Hepatocyte (in vitro differentiated cells): ENCODE data around the gene ARFGEF3. TPM values are rescaled to one million over a fixed set of nuclear protein-coding genes. Genes with fewer than 3 reads are reported as not detected.
A peak's percentile ranks its signal among the peaks of the same experiment; 100 is the strongest.
"Not testable (repeated sequence)": the region's sequence is repeated elsewhere in the genome, so short reads cannot be mapped to it uniquely, and the experiment has no call there.

Source experiments
- DNase-seq: peaks from one replicate; pipeline ENCODE4 v3.0.0-alpha.2; 2016; ENCODE audit warnings: low spot score
- H2AFZ ChIP-seq: fragments of 200-600 bp; sonication (generic); 2 replicates; pipeline ENCODE4 v1.6.0; 2016; ENCODE audit warnings: antibody characterized with exemption, mild to moderate bottlenecking
- H3K27ac ChIP-seq: fragments of 200-600 bp; sonication (generic); 2 replicates; pipeline ENCODE4 v1.5.1; 2016; ENCODE audit warnings: mild to moderate bottlenecking
- H3K27me3 ChIP-seq: fragments of 200-600 bp; sonication (generic); 2 replicates; pipeline ENCODE4 v1.6.1; 2016
- H3K36me3 ChIP-seq: fragments of 200-600 bp; sonication (generic); replicated peaks from 2 replicates; pipeline ENCODE4 v1.5.1; 2016; ENCODE audit warnings: low read depth; ENCODE audit not compliant: insufficient read depth
- H3K4me1 ChIP-seq: fragments of 200-600 bp; sonication (generic); 2 replicates; pipeline ENCODE4 v1.5.1; 2016; ENCODE audit warnings: mild to moderate bottlenecking, moderate library complexity; ENCODE audit not compliant: insufficient read depth
- H3K4me2 ChIP-seq: fragments of 200-600 bp; sonication (generic); 2 replicates; pipeline ENCODE4 v1.6.0; 2016
- H3K4me3 ChIP-seq: fragments of 200-600 bp; sonication (generic); 2 replicates; pipeline ENCODE4 v1.5.1; 2016; ENCODE audit warnings: mild to moderate bottlenecking
- H3K79me2 ChIP-seq: fragments of 200-600 bp; sonication (generic); 2 replicates; pipeline ENCODE4 v1.6.0; 2017; ENCODE audit warnings: mild to moderate bottlenecking
- H3K9me2 ChIP-seq: fragments of 200-600 bp; sonication (generic); replicated peaks from 2 replicates; pipeline ENCODE4 v1.6.0; 2017; ENCODE audit warnings: mild to moderate bottlenecking; ENCODE audit not compliant: insufficient read depth
- H3K9me3 ChIP-seq: fragments of 200-600 bp; sonication (generic); 2 replicates; pipeline ENCODE4 v1.5.1; 2016; ENCODE audit warnings: low read depth, mild to moderate bottlenecking
- H4K20me1 ChIP-seq: fragments of 200-600 bp; sonication (generic); 2 replicates; pipeline ENCODE4 v1.6.0; 2016; ENCODE audit warnings: mild to moderate bottlenecking; ENCODE audit not compliant: insufficient read depth, poor library complexity, severe bottlenecking
- EZH2 ChIP-seq: fragments of 200-600 bp; sonication (generic); IDR thresholded peaks from 2 replicates; pipeline ENCODE4 v1.6.1; 2016; ENCODE audit warnings: antibody characterized with exemption, mild to moderate bottlenecking, borderline replicate concordance
- EZH2phosphoT487 ChIP-seq: fragments of 200-600 bp; sonication (generic); IDR thresholded peaks from one replicate; pipeline ENCODE4 v1.6.1; 2018; ENCODE audit warnings: antibody characterized with exemption, mild to moderate bottlenecking, low read depth, moderate library complexity; ENCODE audit not compliant: unreplicated experiment, severe bottlenecking
- WGBS: methylation state at CpG from one replicate; pipeline ENCODE4 v1.1.6; 2016; ENCODE audit warnings: low lambda C conversion rate; ENCODE audit errors: missing lambda C conversion rate; 5-methylcytosine and 5-hydroxymethylcytosine counted together
- polyA plus RNA-seq: library from polyadenylated mRNA; unstranded; fragments of >200 nt; fragmentation: Nextera tagmentation; extraction: Ambion mirVana; gene quantifications from 2 replicates; pipeline ENCODE4 v1.2.1, GENCODE V29; 2016
- total RNA-seq: library from RNA; depleted of rRNA; stranded (reverse); fragments of >200 nt; gene quantifications from 2 replicates; pipeline ENCODE4 v1.2.3, GENCODE V29; 2014
- TF ChIP-seq, protein P1 (sequence below): fragments of 200-600 bp; sonication (generic); IDR thresholded peaks from 2 replicates; pipeline ENCODE4 v1.5.1; 2016; ENCODE audit warnings: antibody characterized with exemption, mild to moderate bottlenecking; ENCODE audit not compliant: poor library complexity

Gene ARFGEF3
- total and polyA plus RNA-seq, 2 experiments from 2014 or later = 0.83 to 3.9 TPM

DNA sequence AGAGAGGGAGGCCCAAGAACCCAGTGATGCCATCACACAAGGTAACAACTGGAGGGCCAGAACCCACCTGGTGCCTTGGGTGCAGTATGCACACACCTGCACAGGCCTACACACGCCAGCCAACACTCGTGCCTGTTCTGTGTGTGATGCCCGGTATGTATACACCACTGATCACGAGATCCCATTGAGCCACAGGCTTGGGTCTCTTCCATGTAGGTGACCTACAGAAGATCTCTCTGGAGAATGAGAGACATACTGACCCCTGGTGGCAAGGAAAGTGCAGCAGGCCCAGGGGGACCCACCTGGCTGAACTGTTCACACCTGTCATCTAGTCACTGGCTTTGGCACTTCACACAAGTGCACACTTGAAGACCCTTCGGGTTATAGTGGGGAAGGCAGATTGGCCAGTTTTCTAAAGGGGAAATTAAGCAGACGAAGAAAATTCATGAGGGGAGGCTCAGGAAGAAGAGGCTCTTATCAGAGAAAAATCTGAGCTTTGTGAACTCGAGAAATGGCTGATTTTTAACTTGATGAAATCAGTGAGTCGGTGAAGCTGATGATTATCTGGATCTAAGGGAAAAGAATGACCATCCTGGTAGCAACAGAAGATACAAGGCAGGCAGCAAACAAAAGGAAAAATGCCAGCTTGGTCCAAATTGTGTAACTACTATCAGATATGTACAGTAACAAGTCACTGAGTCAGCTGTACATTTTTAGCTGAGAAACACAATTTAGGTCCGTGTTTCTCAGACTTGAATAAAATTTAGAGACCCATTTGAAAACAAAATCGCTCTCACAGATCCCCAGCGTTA lies 125.6 kb downstream of the ARFGEF3 start:
- Histone ChIP-seq H3K27ac (no peak overlapping the region), H3K36me3 (no peaks in the 10 kb centered on the region), H4K20me1 (no peaks in the 10 kb centered on the region), H2AFZ (no peak overlapping the region), H3K27me3 (no peaks in the 10 kb centered on the region), H3K4me2 (no peak overlapping the region), H3K79me2 (no peaks in the 10 kb centered on the region), H3K9me3 (no peaks in the 10 kb centered on the region), H3K4me1 (no peaks in the 10 kb centered on the region), H3K9me2 (no peaks in the 10 kb centered on the region), H3K4me3 (no peak overlapping the region)
- TF ChIP-seq EZH2phosphoT487 = no peak
- TF ChIP-seq, protein P1, sequence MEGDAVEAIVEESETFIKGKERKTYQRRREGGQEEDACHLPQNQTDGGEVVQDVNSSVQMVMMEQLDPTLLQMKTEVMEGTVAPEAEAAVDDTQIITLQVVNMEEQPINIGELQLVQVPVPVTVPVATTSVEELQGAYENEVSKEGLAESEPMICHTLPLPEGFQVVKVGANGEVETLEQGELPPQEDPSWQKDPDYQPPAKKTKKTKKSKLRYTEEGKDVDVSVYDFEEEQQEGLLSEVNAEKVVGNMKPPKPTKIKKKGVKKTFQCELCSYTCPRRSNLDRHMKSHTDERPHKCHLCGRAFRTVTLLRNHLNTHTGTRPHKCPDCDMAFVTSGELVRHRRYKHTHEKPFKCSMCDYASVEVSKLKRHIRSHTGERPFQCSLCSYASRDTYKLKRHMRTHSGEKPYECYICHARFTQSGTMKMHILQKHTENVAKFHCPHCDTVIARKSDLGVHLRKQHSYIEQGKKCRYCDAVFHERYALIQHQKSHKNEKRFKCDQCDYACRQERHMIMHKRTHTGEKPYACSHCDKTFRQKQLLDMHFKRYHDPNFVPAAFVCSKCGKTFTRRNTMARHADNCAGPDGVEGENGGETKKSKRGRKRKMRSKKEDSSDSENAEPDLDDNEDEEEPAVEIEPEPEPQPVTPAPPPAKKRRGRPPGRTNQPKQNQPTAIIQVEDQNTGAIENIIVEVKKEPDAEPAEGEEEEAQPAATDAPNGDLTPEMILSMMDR = peak; percentile 57
- peak; percentile 69 for DNase-seq
- WGBS = 88% methylated on average over 11 of the region's 11 CpGs

GRCh38 chr6:138288428-138289085 lies 126.8 kb downstream of the ARFGEF3 start:
- not testable (repeated sequence) for H3K4me2 ChIP-seq, DNase-seq, H3K9me2 ChIP-seq, H3K79me2 ChIP-seq, H3K36me3 ChIP-seq, H3K27me3 ChIP-seq, H3K27ac ChIP-seq, H3K4me1 ChIP-seq, H3K4me3 ChIP-seq, H4K20me1 ChIP-seq, H3K9me3 ChIP-seq, H2AFZ ChIP-seq
- WGBS = 95% methylated on average over 6 of the region's 6 CpGs

DNA sequence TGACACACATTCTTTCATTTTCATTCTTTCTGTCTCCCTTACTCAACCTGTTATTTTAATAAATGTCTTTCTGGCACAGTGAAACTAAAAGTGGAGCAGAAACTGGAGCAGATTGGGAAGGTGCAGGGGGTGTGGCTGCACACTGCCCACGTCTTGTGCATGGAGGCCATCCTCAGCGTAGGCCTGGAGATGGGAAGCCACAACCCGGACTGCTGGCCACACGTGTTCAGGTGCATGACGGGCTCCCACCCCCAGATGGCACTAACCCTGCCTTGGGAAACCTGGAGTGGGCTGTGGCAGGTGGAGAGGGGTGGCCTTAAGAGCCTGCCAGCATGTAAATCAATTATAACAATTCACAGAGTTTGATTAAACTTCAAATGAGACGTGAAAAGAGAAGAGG lies 128.0 kb downstream of the ARFGEF3 start:
- peak; percentile 38 for DNase-seq
- no peaks in the 10 kb centered on the region for H3K9me3 ChIP-seq
- no peak overlapping the region for H3K4me3 ChIP-seq
- H3K79me2 ChIP-seq = no peaks in the 10 kb centered on the region
- H3K4me2 ChIP-seq = no peak overlapping the region
- H4K20me1 ChIP-seq = no peaks in the 10 kb centered on the region
- no peak overlapping the region for H2AFZ ChIP-seq
- no peaks in the 10 kb centered on the region for H3K4me1 ChIP-seq
- no peaks in the 10 kb centered on the region for H3K9me2 ChIP-seq
- no peaks in the 10 kb centered on the region for H3K27me3 ChIP-seq
- no peak overlapping the region for H3K27ac ChIP-seq
- 67% methylated on average over 6 of the region's 6 CpGs for WGBS
- no peak for TF ChIP-seq EZH2
- TF ChIP-seq, protein P1 = peak; percentile 26
- no peaks in the 10 kb centered on the region for H3K36me3 ChIP-seq

- WGBS = 85% methylated on average over 5 of the region's 5 CpGs
- H3K4me1 ChIP-seq = no peaks in the 10 kb centered on the region
- DNase-seq = no peak
- no peaks in the 10 kb centered on the region for H4K20me1 ChIP-seq
- TF ChIP-seq EZH2 (no peak), EZH2phosphoT487 (no peak)
- TF ChIP-seq, protein P1 = no peak
- no peak overlapping the region for H3K27ac ChIP-seq
- H3K4me3 ChIP-seq = no peak overlapping the region
- H3K27me3 ChIP-seq = no peaks in the 10 kb centered on the region
- H3K79me2 ChIP-seq = no peaks in the 10 kb centered on the region
- no peaks in the 10 kb centered on the region for H3K9me3 ChIP-seq
- no peaks in the 10 kb centered on the region for H3K36me3 ChIP-seq
- no peak overlapping the region for H3K4me2 ChIP-seq
- no peak overlapping the region for H2AFZ ChIP-seq
- no peaks in the 10 kb centered on the region for H3K9me2 ChIP-seq
Measured at GRCh38 chr6:138290423-138290962, 128.8 kb downstream of the ARFGEF3 start.
